ENCODE measurements around the gene GAR1. TPM values are rescaled to one million over a fixed set of nuclear protein-coding genes. Genes with fewer than 3 reads are reported as not detected.
A peak's percentile ranks its signal among the peaks of the same experiment; 100 is the strongest.

The GAR1 gene
- total and polyA plus RNA-seq, 9 of the 15 experiments (the other 6 are each of a cell fraction or from before 2014, with no cell fraction given) = 35.7 to 194 (median 68.2) TPM

DNA sequence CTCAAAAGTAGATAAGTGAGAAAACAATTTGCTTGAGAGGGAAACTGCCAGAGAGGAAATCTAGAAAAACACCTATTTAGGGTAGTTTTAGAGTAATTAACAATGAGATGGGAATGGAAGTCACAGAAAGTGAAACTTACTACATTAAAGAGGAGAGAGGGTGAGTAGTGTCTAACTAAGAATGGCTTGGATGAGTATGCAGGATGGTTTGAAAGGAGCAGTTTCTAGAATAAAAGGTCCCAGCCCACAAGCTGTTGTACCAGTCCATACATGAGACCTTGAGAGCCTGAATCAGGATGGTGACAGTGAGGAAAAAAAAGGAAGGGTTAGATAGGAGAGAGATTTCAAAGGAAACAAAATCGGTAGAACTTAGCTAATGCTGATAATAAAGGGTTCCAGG lies 1.3 kb downstream of the GAR1 start:
- no TSS peak for BruUV-seq (replicated peaks)
- CTCF ChIA-PET (ENCODE audit: low intra/inter-chr PET ratio) = no interaction called here
- TF ChIP-seq, protein P1, sequence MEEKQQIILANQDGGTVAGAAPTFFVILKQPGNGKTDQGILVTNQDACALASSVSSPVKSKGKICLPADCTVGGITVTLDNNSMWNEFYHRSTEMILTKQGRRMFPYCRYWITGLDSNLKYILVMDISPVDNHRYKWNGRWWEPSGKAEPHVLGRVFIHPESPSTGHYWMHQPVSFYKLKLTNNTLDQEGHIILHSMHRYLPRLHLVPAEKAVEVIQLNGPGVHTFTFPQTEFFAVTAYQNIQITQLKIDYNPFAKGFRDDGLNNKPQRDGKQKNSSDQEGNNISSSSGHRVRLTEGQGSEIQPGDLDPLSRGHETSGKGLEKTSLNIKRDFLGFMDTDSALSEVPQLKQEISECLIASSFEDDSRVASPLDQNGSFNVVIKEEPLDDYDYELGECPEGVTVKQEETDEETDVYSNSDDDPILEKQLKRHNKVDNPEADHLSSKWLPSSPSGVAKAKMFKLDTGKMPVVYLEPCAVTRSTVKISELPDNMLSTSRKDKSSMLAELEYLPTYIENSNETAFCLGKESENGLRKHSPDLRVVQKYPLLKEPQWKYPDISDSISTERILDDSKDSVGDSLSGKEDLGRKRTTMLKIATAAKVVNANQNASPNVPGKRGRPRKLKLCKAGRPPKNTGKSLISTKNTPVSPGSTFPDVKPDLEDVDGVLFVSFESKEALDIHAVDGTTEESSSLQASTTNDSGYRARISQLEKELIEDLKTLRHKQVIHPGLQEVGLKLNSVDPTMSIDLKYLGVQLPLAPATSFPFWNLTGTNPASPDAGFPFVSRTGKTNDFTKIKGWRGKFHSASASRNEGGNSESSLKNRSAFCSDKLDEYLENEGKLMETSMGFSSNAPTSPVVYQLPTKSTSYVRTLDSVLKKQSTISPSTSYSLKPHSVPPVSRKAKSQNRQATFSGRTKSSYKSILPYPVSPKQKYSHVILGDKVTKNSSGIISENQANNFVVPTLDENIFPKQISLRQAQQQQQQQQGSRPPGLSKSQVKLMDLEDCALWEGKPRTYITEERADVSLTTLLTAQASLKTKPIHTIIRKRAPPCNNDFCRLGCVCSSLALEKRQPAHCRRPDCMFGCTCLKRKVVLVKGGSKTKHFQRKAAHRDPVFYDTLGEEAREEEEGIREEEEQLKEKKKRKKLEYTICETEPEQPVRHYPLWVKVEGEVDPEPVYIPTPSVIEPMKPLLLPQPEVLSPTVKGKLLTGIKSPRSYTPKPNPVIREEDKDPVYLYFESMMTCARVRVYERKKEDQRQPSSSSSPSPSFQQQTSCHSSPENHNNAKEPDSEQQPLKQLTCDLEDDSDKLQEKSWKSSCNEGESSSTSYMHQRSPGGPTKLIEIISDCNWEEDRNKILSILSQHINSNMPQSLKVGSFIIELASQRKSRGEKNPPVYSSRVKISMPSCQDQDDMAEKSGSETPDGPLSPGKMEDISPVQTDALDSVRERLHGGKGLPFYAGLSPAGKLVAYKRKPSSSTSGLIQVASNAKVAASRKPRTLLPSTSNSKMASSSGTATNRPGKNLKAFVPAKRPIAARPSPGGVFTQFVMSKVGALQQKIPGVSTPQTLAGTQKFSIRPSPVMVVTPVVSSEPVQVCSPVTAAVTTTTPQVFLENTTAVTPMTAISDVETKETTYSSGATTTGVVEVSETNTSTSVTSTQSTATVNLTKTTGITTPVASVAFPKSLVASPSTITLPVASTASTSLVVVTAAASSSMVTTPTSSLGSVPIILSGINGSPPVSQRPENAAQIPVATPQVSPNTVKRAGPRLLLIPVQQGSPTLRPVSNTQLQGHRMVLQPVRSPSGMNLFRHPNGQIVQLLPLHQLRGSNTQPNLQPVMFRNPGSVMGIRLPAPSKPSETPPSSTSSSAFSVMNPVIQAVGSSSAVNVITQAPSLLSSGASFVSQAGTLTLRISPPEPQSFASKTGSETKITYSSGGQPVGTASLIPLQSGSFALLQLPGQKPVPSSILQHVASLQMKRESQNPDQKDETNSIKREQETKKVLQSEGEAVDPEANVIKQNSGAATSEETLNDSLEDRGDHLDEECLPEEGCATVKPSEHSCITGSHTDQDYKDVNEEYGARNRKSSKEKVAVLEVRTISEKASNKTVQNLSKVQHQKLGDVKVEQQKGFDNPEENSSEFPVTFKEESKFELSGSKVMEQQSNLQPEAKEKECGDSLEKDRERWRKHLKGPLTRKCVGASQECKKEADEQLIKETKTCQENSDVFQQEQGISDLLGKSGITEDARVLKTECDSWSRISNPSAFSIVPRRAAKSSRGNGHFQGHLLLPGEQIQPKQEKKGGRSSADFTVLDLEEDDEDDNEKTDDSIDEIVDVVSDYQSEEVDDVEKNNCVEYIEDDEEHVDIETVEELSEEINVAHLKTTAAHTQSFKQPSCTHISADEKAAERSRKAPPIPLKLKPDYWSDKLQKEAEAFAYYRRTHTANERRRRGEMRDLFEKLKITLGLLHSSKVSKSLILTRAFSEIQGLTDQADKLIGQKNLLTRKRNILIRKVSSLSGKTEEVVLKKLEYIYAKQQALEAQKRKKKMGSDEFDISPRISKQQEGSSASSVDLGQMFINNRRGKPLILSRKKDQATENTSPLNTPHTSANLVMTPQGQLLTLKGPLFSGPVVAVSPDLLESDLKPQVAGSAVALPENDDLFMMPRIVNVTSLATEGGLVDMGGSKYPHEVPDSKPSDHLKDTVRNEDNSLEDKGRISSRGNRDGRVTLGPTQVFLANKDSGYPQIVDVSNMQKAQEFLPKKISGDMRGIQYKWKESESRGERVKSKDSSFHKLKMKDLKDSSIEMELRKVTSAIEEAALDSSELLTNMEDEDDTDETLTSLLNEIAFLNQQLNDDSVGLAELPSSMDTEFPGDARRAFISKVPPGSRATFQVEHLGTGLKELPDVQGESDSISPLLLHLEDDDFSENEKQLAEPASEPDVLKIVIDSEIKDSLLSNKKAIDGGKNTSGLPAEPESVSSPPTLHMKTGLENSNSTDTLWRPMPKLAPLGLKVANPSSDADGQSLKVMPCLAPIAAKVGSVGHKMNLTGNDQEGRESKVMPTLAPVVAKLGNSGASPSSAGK (IDR thresholded peaks at IDR 0.05) = no peak
- TF ChIP-seq POLR3A (IDR thresholded peaks at IDR 0.05; ENCODE audit: borderline replicate concordance, extremely low read depth, insufficient read depth, insufficient read length) (no peak), BRD4 (IDR thresholded peaks at IDR 0.05) (no peak), RHOXF2B (CRISPR knock-in tag; conservative IDR thresholded peaks at IDR 0.05) (no peak), RBM39 (optimal IDR thresholded peaks at IDR 0.05; ENCODE audit: low read depth, low read length) (no peak), SAFB2 (IDR thresholded peaks at IDR 0.05; ENCODE audit: borderline replicate concordance, low read depth, low read length, severe bottlenecking) (no peak), TRIM28 (IDR thresholded peaks at IDR 0.05) (no peak), XRCC5 (IDR thresholded peaks at IDR 0.05; ENCODE audit: low read depth, low read length) (no peak), CLOCK (CRISPR knock-in tag; IDR thresholded peaks at IDR 0.05; ENCODE audit: borderline replicate concordance) (no peak)

More for the DNA sequence above, 1.3 kb downstream of the GAR1 start:
- 5% methylated on average over 1 of the region's 1 CpG for WGBS (ENCODE audit: insufficient coverage, low coverage, missing lambda C conversion rate)
- Histone ChIP-seq H3K79me2 (ENCODE audit: control insufficient read depth, insufficient read depth, low read length) (peaks cover 62% of the 10 kb centered on the region), H3K4me1 (replicated peaks in 1 of 2; ENCODE audit: control insufficient read depth in 2 of 2, insufficient read depth in 2 of 2, low read length in 2 of 2) (peaks cover 5 to 8% of the 10 kb centered on the region in 2 experiments; a peak in 4 of 5 replicates), H2AFZ (ENCODE audit: low read depth, low read length) (no peak overlapping the region), H3K4me3 (peak overlapping the region; percentile 85), H3K36me3 (ENCODE audit: control insufficient read depth, insufficient read depth, low read length) (peaks cover 57% of the 10 kb centered on the region), H3K9ac (ENCODE audit: insufficient read depth in 1 of 2, low read depth in 2 of 2, low read length in 2 of 2) (peak overlapping the region in 1 of 2 experiments; percentile 89; a peak in 3 of 4 replicates), H3K27me3 (ENCODE audit: control insufficient read depth in 2 of 2, insufficient read depth in 2 of 2, low read length in 2 of 2) (no peaks in the 10 kb centered on the region), H3K9me3 (replicated peaks; ENCODE audit: control insufficient read depth, insufficient read depth, low read depth, low read length) (no peaks in the 10 kb centered on the region), H3K27ac (ENCODE audit: extremely low read depth, low read depth, low read length) (peak overlapping the region; percentile 82; the same call in 2 of the 3 replicates), H3K9me1 (ENCODE audit: control insufficient read depth, insufficient read depth, low read length) (no peaks in the 10 kb centered on the region), H4K20me1 (replicated peaks; ENCODE audit: control insufficient read depth, insufficient read depth, low read length) (no peaks in the 10 kb centered on the region), H3K4me2 (ENCODE audit: insufficient read depth, low read length) (peak overlapping the region; percentile 95)
- ATAC-seq (no peak), DNase-seq (ENCODE audit: extremely low read depth in 1 of 4, low spot score in 3 of 4) (no peak), FAIRE-seq (no peak)
- in situ Hi-C loops (cut with MboI) (no loop called here), intact Hi-C loops (cut with micrococcal nuclease) (loop anchor here (10.0 kb wide), 2 partner anchors 252 to 378 kb away; partner anchors contain the start of genes ELOVL6 and MCUB)
- POLR2A ChIA-PET = interaction anchor here (0.8 kb wide), 1 partner anchor 172 kb away, joined by 3 read pairs; no protein-coding TSS in a partner anchor

Measured in K562 (cell line).